Measurements from ENCODE around the gene LAMA1.

The LAMA1 gene

DNA sequence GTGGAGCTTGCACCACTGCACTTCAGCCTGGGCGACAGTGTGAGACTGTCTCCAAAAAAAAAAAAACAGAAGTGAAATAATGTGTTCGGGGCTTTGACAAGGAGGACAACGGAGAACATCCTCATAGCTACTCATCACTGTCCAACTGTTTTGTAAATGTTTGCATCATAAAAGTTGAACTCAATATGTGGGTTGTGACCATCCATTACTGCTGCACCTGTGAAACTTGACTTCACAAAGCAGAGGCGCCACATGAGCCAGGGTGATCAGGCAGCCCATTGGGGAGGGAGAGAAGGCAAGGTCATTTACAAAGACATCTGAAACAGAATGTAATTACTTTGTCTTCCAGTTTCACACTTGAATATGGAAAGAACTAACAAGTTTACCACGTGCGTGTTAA lies 61.6 kb downstream of the LAMA1 start:
- DNase-seq (ENCODE audit: low read depth): no peak

DNA sequence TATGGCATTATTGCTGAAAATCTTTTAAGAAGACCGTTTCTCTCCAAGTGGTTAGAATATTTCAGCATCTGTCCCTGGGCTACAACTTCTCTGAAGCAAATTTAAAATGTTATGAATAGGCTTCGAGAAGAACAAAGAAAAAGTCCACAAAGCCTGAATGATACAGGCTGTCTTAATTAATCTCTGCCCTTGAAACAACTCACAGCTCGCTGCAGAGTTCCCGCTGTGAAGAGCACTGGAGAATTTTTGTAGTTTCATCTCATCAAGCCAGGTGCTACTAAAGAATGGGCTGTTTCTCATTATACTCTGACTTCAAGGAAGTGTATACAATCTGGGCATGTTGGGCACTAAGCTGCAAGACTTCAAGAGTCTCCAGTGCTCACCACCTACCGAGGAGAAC lies 67.6 kb downstream of the LAMA1 start:
- DNase-seq (ENCODE audit: low read depth): no peak

DNA sequence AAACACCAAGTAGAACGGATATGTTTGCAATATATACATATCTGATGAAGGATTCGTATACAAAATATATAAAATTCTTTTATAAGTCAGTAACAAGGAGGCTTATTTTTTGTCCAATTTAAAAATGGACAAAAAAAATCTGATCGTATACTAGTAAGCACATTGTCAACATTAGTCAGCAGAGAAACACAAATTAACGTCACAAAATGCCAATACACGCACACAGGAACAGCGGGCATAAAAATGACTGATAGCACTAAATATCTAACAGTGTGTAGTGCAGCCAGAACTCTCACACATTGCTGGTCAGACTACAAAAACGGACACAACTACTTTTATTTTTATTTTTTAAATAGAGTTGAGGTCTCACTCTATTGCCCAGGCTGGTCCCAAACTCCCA lies 69.5 kb downstream of the LAMA1 start:
- no peak for DNase-seq (ENCODE audit: low read depth)

DNA sequence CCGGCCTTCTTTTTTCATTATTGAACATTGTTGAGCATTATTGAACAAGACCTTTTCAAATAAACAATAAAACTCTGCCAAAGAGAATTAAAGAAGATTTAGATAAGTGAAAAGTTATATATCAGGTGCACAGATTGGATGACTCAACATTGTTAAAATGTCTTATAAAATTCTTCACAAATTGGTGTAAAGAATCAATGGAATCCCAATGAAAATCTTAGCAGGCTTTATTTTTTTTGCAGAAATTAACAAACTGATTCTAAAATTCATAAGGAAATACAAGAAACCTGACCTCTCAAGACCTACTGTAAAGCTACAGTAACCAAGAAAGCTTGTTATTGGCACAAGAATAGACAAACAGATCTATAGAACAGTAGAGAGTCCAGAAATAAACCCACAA lies 70.3 kb downstream of the LAMA1 start:
- DNase-seq (ENCODE audit: low read depth): no peak

DNA sequence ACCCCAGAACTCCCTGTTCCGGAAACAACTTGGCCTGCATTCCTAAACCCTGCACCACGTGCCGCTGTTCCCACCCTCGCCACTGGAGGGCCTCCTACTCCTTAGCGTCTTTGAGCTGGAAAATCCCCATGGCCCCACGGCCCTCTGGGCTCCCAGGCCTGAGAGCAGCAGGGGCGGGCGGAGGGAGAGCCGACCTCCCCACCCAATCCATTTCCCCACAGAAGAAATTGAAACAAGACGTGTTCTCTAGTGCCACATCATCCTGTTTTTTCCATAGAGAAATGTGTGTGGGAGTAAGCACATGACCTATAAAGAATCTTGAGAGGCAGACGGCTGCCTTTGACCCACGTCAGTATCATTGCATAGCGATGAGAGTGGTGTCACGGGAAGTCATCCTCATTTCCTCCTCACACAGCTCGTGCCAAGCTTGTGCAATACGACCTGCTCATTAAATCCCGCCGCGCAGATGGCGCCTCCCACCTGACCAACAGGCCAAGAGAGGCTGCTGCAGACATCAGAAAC lies 79.2 kb downstream of the LAMA1 start:
- DNase-seq (ENCODE audit: low read depth): no peak

DNA sequence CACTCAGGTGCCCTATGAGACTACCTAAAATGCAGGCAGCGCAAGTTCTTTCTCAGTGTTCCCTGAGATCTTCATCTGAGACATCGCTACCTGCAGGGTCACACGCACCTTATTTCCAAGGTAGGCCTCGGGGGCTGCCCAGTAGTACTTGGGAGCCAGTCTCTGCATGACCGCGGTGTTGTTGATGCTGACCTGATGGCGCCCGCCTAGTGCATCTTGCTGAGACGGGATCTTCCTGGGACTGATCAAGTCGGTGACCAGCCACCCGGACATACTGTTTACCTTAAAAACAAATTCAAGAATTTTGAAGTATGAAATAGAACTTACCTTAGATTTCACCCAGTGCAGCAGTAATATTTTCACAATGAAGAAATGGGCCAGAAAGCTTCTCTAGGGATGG lies 80.1 kb downstream of the LAMA1 start:
- DNase-seq (ENCODE audit: low read depth): no peak

DNA sequence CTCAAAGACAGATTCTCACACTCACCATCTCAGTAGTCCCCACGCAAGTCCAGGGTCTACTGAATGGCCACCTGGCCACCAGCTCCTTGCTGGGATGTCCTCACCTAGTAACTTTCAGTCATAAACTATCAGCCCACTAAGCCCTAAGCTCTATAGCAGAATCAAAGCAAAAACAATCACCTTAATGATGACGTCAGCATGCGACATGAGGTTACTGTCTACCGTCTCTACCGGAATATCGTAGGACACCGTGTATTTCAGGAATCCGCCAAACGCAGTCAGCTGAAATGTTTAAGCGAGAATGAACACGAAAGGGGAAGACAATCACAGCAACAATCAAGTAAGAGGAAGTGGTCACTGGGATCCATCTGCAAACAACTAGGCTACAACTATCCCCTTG lies 81.8 kb downstream of the LAMA1 start:
- DNase-seq (ENCODE audit: low read depth): no peak

DNA sequence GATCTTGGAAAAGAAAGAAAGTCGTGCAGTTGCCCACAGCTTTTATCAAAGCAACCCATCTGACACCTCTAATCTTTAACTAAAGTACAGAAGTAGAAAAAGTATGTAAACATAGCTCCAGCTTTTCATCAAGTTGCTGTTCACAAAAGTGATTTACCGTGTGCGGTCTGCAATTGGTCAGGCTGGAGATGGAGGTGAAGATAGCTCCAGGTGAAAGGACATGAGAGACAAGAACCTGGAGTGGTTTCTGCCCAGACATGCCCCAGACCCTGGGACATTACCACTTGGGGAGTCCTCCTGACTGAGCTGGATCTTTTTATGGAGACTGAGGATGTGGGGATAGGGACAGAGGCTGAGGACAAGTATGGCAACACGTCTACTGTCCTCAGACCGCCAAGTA lies 82.7 kb downstream of the LAMA1 start:
- DNase-seq (ENCODE audit: low read depth): no peak

DNA sequence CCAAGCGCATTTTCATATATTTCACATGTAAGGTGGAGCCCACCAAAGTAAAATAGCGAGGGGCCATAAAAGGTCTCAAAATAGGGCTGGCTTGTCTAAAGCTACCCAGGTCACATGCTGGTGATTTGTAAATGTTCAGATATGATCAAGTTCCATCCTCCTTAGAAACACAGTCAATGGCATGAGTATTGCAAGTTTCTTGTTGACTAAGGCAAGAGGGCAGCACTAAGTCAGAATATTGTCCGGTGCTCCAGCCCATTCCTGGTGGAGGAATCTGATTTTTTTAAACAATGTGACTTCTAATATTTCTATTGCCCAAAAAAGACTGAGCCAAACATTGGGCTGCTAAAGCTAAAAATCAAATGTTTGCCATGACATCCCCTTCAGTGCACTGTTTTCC lies 85.1 kb downstream of the LAMA1 start:
- no peak for DNase-seq (ENCODE audit: low read depth)

DNA sequence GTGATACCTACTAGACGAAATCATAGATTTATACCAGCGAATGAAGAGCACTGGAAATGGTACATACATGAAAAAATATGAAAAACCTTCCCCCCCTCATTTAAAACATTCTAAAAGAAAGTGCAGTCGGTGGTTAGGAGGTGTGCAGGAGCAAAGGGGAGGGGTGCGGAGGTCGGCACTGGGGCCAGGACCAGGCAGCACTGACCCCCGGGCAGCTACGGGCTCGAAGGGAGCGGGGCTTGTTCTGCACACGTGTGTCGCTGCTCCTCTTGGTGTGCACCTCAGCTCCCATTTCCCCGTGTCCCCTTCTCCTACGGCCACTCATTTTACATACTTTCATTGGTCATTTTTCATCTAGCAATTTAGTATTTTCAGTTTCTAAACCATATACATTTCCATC lies 89.0 kb downstream of the LAMA1 start:
- DNase-seq (ENCODE audit: low read depth): no peak

DNA sequence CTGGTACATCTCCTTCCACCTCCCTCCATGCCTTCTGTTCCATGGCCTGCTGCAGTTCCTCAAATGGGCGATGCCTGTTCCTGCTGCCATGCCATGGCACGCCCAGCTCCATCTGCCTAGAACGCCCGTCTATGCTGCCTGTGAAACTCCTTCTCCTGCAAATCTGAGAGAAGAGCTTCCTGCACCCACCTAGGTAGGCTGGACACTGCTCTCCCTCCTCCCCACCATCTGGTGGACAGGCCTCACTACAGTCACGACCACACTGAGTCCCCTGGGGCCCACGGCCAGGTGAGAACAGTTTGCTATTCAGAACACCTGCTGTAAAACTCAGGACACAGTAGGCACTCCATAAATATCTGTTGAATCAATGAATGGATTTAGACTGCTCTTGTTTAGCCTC lies 92.4 kb downstream of the LAMA1 start:
- DNase-seq (ENCODE audit: low read depth): no peak

DNA sequence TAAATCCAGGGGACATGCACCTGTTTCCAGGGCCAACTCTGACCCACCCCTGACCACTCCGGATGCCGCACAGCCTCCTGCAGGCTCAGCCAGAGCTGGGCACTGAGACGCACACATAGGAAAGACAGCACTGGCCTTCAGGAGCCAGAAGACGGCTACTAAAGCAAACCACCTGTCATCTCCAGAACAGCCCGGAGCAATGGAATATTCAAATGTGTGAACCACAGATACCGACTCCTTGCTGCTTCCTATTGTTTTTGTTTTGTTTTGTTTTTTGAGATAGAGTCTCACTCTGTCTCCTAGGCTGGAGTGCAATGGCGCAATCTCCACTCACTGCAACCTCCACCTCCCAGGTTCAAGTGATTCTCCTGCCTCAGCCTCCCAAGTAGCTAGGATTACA lies 94.0 kb downstream of the LAMA1 start:
- DNase-seq (ENCODE audit: low read depth): no peak

DNA sequence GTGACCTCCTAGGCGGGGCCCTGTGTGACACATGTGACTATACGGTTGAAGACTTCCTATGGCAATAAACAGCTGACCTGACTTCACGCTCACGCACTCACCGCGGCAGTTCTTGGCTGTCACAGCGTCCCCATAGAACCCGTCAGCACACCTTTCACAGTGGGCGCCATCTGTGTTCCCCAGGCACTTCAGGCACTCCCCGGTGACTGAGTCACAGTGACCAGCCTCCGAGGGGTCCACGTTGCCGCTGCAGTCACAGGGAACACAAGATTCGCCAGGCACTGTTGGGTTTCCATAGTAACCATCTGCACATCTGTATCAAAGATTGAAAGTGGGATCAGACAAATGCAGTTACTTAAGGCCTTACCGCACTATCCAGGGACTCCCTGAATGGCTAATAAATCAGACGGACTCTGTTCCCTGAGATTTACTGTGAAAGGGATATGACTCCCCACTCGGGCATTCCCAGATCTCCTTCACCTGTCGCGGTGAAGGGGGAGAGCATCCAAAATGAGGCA lies 94.5 kb downstream of the LAMA1 start:
- DNase-seq (ENCODE audit: low read depth): no peak

DNA sequence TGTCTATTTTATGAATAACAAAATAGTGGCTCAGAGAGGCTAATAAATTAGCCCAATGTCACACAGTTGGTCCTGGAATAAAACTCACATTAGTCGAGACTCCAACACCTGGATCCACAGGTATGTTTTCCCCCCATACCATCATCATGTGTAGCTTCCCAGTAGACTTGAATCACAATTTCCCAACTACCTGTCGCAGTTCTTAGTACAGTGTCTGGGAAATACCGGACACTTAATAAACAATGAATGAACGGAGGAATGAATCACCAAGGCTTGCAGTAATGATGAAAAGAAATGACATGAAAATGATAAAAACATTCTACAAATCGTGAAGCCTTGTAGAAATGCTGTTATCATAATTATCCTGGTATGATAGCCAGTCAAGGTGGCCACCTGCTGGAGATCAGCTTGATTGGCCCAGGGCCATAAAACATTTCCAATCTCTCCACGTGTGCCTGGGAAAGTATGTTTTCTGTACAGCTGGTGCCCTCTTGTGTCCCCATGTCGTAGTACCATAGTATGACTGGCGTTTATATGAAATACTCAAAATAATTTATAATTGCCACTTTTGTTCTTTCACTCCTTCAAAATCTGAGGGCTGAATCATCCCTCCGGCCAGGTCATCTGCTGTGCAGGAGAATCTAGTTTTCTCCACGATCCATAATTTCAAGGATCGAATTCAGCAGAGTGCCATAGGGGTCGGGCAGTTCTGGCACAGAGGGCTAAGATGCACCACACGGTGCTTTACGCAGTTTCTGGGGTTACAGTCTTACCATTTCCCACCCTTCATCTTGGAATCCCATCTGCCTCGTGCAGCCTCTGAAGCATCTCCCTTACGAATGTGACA lies 95.4 kb downstream of the LAMA1 start:
- no peak for DNase-seq (ENCODE audit: low read depth)

DNA sequence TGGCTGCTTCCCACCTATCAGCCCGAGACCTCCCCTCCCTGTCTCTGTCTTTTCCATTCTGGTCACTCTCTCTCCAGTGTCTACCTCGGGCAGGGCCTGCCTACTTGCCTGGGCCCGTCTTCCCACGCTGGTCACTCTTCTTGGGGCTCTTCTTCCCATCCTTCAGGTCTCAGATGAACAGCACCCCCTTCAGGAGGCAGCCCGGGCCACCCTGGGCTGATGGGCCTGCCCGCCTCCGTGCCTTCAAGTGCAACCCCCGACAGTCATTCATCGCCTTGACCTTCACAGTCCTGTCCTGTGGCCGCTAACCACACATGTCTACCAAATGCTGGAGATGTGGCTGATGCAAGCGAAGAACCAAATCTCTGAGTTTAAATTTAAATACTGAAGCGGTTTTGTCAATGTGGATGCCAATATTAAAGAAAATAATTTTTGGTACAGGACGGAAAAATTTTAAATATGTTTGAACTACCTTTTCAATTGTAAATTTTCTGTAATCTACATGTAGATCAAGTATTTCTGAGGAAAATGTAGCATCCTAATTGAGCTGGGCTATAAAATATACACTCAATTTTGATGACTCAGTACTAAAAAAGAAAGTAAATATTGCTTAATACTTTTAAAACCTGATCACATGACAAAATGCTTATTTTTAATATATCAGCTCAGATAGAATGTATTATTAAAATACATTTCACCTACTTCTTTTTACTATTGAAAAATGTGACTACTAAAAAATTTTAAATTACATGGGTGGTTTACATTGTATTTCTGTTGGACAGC lies 96.4 kb downstream of the LAMA1 start:
- no peak for DNase-seq (ENCODE audit: low read depth)

DNA sequence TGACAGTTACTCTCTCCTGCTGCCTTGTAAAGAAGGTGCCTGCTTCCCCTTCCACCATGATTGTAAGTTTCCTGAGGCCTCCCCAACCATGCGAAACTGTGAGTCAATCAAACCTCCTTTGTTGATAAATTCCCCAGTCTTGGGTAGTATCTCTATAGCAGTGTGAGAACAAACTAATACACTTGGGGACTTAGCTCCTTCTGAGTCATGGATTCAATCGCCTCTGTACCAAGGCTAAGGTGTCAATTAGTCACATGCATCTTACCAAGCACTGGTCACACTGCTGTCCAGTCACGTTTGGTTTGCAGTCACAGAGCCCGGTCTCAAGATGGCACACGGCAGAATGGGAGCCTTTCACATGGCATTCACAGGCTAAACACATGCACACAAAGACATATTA lies 100.6 kb downstream of the LAMA1 start:
- no peak for DNase-seq (ENCODE audit: low read depth)

DNA sequence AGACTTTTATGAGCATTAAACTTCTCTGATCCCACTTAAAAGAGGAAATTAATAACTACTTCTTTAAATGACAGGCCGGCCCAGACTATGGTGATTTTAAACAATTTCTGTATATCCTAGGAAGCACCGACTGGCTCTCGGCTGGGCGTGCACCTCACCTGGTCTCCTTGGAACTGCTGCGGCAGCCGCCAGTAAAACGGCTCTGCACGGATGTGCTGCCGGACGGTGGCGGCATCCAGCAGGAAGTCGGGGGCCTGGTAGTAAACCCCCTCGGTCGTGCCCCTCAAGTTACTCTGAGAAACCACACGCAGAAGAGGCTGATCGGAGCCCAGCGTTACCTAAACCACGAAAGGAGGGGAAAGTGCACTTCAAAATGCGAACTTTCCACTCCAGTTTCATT lies 106.5 kb downstream of the LAMA1 start:
- no peak for DNase-seq (ENCODE audit: low read depth)

DNA sequence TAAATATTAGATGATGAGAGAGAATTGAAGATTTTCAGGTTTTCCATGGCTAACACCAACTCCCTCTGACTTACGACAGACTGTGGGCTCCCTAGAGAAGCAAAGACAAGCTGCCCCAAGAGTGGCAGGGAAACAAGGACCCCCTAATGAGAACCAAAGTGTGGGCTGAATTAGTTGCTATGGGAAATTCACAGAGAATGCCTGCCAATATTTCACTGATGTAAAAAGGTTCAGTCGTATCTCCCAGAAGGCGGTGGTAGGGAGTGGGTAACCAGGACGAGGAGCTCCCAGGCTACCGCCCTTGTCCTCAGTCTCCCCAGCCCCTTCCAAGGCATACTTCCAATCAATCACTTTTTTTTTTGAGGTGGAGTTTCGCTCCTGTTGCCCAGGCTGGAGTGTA lies 113.6 kb downstream of the LAMA1 start:
- DNase-seq (ENCODE audit: low read depth): no peak

DNA sequence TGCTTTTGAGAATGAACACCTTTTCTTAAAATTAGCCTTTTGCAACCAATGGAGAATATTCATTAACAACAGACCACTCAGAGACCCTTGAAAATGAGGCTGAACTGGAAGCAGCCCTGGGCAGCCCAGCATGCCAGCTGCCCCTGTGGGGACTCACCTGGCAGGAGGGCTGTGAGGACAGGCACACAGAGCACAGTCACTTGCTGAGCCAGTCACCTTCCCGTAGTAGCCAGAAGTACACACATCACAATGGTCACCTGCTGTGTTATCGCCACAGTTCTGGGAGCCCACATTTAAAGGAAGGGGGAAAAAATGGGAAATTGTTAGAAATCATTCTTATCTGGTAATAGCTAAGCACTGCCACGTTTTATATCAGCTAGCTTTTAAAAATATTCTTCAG lies 115.5 kb downstream of the LAMA1 start:
- DNase-seq (ENCODE audit: low read depth): no peak

DNA sequence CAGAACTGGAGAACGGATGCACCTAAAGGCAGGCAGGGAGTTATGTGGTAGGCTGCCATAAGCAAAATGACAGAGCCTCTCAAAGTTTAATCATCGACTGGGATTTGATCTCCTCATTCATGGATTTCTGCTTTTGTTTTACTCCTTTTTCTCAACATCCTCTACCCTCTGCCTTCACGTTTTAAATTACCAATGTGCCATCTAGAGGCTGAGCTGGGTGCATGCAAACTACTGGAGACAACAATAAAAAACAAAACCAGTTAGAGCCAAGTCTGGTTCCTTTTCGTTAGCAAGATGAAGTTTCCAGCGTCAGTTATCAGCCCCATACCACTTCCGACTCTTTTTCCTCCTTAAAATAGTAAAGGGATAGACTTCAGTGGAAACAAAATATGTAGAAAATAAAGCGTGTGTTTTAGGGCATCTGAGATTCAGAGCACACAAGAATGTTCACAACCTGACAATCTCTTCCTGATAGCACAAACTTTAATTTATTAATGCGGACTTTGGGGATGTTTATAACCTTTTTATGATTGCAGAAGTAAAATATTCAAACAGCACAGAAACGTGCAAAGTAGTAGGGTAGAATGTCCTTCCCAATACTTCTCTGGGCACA lies 117.0 kb downstream of the LAMA1 start:
- no peak for DNase-seq (ENCODE audit: low read depth)

DNA sequence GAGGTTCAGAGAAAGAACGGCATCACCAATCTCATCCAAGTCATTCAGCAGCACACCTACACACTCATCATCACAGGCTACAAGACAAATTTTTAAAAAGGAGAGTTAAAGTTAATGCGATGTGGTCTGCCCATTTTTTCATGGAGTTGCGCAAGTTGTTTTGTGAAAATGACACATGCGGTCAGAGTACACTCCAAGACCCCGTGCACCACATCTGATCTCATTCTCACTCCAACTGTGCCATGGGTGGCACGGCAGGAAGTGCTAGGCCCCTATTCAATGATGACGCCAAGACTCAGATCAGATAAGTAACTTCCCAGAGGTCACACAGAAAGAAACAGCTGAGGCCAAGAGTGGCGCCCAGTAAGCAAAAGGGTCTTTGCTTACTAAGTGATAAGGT lies 119.8 kb downstream of the LAMA1 start:
- no peak for DNase-seq (ENCODE audit: low read depth)

DNA sequence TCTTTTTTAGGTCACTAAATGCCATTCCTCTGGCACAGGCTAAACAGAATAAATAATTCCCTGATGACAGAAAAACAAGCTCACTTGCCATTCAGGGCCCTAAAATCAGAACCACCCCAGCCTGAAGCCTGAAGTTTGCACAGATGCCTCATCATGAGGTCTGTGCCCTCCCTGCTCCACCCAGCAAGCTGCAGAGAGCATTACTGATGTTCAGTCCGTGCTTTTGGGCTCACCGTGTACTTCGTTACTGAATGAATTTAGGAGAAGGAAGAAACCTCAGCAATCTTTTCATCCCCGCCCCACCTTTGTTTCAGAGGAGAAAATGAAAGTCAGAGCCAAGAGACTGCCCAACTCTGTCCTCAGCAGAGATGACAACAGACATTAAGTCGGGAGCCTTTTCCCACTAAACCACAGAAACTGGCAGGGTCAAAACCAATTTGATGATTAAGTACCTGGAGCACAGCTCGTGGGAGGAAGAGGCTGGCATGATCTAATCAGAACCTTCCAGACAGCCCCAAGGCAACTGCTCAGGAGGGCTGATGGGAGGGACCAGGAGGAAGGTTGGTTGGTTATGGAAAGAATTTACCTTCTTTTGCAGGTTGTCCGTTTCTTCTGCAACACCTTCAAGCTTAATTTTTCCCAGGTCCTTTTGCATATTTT lies 122.7 kb downstream of the LAMA1 start:
- no peak for DNase-seq (ENCODE audit: low read depth)
